ENCODE measurements around the gene MAGI1. TPM values are rescaled to one million over a fixed set of nuclear protein-coding genes. Genes with fewer than 3 reads are reported as not detected.

The MAGI1 gene
- total and polyA plus RNA-seq, 2 experiments from 2014 or later = 33.9 to 87.0 TPM

DNA sequence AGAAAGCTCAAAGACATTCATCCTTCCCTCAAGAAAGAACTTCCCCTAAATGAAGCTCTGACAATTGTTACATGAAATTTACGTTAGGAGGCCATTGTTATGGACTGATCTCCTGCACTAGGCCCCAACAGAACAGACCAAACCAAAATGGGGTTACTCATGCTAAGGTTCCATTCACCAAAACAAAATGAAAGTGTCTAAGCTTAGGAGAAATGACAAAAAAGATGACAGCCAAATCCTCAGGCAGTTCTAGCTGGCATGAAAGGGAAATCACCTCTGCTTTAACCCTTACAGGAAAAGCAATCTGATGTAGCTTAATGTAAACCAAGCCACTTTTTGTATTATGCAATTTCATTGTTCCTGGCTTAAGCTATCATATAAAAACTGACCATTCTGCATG is 271.2 kb downstream of the MAGI1 start:
- Histone ChIP-seq H3K4me1 (ENCODE audit: low read depth) (peaks cover 8% of the 10 kb centered on the region), H3K36me3 (no peaks in the 10 kb centered on the region), H3K9me3 (ENCODE audit: low read depth) (no peaks in the 10 kb centered on the region), H3K4me3 (no peak overlapping the region), H3K27me3 (no peaks in the 10 kb centered on the region), H3K27ac (no peak overlapping the region)
- DNase-seq (ENCODE audit: low read depth in 1 of 2, low spot score in 1 of 2) = no peak
- TF ChIP-seq, protein P1, sequence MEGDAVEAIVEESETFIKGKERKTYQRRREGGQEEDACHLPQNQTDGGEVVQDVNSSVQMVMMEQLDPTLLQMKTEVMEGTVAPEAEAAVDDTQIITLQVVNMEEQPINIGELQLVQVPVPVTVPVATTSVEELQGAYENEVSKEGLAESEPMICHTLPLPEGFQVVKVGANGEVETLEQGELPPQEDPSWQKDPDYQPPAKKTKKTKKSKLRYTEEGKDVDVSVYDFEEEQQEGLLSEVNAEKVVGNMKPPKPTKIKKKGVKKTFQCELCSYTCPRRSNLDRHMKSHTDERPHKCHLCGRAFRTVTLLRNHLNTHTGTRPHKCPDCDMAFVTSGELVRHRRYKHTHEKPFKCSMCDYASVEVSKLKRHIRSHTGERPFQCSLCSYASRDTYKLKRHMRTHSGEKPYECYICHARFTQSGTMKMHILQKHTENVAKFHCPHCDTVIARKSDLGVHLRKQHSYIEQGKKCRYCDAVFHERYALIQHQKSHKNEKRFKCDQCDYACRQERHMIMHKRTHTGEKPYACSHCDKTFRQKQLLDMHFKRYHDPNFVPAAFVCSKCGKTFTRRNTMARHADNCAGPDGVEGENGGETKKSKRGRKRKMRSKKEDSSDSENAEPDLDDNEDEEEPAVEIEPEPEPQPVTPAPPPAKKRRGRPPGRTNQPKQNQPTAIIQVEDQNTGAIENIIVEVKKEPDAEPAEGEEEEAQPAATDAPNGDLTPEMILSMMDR (IDR thresholded peaks at IDR 0.05; ENCODE audit: low read depth, low read length) = no peak

DNA sequence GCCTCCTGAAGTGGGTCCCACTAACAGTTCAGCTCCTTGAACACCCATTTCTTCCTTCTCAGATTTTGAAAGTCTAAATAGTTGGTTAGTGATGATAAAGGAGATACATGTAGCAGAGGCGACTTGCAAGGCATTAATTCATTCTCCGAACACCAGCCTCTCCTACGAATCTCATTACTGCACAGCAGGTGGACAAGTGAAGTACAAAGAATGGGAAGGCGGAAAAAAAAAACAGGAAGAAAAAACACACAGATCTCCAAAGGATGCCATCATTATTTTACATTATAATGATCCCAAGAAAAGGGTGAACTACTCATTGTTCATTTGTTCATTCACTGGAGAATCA is 276.5 kb downstream of the MAGI1 start:
- Histone ChIP-seq H3K4me1 (ENCODE audit: low read depth) (no peaks in the 10 kb centered on the region), H3K9me3 (ENCODE audit: low read depth) (no peaks in the 10 kb centered on the region), H3K4me3 (no peak overlapping the region), H3K36me3 (no peaks in the 10 kb centered on the region), H3K27me3 (no peaks in the 10 kb centered on the region), H3K27ac (no peak overlapping the region)
- TF ChIP-seq, protein P1 (IDR thresholded peaks at IDR 0.05; ENCODE audit: low read depth, low read length) = no peak
- no peak for DNase-seq (ENCODE audit: low read depth in 1 of 2, low spot score in 1 of 2)

DNA sequence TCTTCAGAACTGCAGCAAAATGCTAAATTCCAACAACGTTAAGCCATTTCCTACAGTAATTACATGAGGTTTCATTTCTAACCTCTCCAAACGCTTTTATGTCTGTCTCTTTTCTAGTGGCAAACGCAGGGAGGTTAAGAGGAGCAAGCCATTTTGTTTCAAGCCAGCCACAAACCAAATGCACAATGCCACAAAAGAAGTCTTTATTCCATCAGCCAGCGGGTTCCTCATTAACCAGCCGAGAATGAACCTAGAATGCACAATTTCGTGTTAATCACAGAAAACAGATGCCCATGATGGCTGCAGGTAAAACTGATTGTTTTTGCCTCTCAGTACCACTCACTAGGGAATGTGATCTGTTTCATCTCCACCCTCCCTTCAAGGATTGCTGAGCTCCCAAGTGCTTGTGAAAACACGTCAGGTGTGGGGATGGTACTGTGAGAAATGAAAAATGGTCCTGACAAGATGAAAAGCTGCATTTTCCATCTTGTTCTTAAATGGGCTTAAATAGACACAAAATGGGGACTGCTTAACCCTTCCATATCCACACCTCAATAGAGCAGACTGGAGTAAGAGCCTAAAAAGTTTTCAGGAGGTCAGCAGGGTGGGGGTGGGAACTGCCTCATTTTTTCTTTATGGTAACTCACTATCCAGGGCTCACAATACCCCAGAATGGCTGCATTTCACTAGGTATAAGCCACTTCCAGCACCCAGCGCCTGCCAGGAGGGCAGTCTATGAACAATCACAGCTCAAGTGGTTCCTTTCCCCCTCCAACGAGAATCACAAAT is 277.1 kb downstream of the MAGI1 start:
- H3K36me3 ChIP-seq = no peaks in the 10 kb centered on the region
- TF ChIP-seq, protein P1 (IDR thresholded peaks at IDR 0.05; ENCODE audit: low read depth, low read length) = no peak
- DNase-seq (ENCODE audit: low read depth in 1 of 2, low spot score in 1 of 2) = no peak
- no peaks in the 10 kb centered on the region for H3K27me3 ChIP-seq
- H3K27ac ChIP-seq = no peak overlapping the region
- no peaks in the 10 kb centered on the region for H3K4me1 ChIP-seq (ENCODE audit: low read depth)
- no peak overlapping the region for H3K4me3 ChIP-seq
- H3K9me3 ChIP-seq (ENCODE audit: low read depth) = no peaks in the 10 kb centered on the region

DNA sequence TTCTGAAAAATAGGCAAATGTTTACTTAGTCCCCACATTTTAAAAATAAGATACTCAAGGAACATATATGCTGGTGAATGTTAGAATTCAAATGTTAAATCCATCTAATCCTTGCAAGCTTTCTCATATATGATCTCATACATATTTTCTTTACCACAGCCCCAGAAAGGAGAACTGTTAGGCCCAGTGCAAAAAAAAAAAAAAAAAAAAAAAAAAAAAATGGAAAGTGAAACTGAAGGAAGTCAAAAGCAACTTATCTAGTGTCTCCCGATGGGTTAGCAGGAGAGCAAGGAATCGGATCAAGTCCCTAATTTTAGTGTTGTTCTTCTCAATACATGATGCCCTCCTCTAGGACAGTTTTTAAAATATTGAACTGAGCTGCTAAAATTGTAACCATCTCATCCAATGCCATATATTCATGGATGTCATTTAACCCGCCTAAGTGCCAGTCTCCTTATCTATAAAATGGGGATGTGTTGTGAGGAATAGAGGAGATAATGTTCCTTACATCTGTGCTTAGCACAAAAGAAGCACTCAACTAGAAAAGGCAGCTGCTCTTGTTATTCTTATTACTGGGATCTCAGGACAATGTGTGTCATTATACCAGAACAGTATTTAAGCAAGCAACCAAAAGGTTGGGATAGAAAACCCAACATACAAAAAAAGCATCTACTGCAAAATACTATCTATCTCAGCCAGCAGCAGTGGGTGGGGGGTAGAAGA is 279.7 kb downstream of the MAGI1 start:
- Histone ChIP-seq H3K9me3 (ENCODE audit: low read depth) (no peaks in the 10 kb centered on the region), H3K4me3 (no peak overlapping the region), H3K4me1 (ENCODE audit: low read depth) (no peaks in the 10 kb centered on the region), H3K27me3 (no peaks in the 10 kb centered on the region), H3K36me3 (no peaks in the 10 kb centered on the region), H3K27ac (no peak overlapping the region)
- TF ChIP-seq, protein P1 (IDR thresholded peaks at IDR 0.05; ENCODE audit: low read depth, low read length) = no peak
- DNase-seq (ENCODE audit: low read depth in 1 of 2, low spot score in 1 of 2) = peak in 1 of 2 donors; percentile 30

DNA sequence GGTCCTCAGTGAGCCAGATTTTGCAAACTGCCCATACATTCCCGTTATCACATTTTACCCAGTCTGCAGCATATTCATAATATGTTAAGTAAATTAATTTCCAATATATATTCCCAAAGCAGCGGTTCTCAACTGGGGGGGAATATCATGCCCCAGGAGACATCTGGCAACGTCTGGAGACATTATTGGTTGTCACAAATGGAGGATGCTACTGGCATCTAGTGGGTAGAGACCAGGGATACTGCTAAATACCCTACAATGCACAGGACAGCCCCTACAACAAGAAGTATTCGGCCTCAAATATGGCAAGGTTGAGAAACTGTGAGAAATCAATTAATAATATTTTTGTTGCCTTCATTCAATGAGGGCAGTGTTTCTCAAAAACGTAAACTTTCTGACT is 280.3 kb downstream of the MAGI1 start:
- no peak overlapping the region for H3K27ac ChIP-seq
- no peaks in the 10 kb centered on the region for H3K4me1 ChIP-seq (ENCODE audit: low read depth)
- TF ChIP-seq, protein P1 (IDR thresholded peaks at IDR 0.05; ENCODE audit: low read depth, low read length) = no peak
- no peaks in the 10 kb centered on the region for H3K36me3 ChIP-seq
- H3K27me3 ChIP-seq = no peaks in the 10 kb centered on the region
- H3K4me3 ChIP-seq = no peak overlapping the region
- no peaks in the 10 kb centered on the region for H3K9me3 ChIP-seq (ENCODE audit: low read depth)
- DNase-seq (ENCODE audit: low read depth in 1 of 2, low spot score in 1 of 2) = no peak
